Ascending aorta (tissue), 2 donors: Measurements from ENCODE around the gene ARHGAP15. TPM values are rescaled to one million over a fixed set of nuclear protein-coding genes. Genes with fewer than 3 reads are reported as not detected.

Experiments used
- DNase-seq, 2 donors: peaks; one replicate each; pipeline ENCODE4 v3.0.0-alpha.2; 2019; ENCODE audit warnings: low spot score in 2 of 2
- H3K27ac ChIP-seq, 2 donors: fragments of 200-600 bp; sonication (generic); one replicate each; pipeline ENCODE4 v1.5.1; 2016 to 2017; ENCODE audit warnings: mild to moderate bottlenecking in 1 of 2
- H3K27me3 ChIP-seq: fragments of 200-600 bp; sonication (generic); one replicate; pipeline ENCODE4 v1.5.1; 2017
- H3K36me3 ChIP-seq, 2 donors: fragments of 200-600 bp; sonication (generic); one replicate each; pipeline ENCODE4 v1.5.1; 2016
- H3K4me1 ChIP-seq, 2 donors: fragments of 200-600 bp; sonication (generic); one replicate each; pipeline ENCODE4 v1.5.1; 2016 to 2017; ENCODE audit warnings: mild to moderate bottlenecking in 1 of 2
- H3K4me3 ChIP-seq, 2 donors: fragments of 200-600 bp; sonication (generic); one replicate each; pipeline ENCODE4 v1.5.1; 2016 to 2017; ENCODE audit warnings: mild to moderate bottlenecking in 1 of 2
- H3K9me3 ChIP-seq, 2 donors: fragments of 200-600 bp; sonication (generic); one replicate each; pipeline ENCODE4 v1.5.1; 2016
- CTCF ChIP-seq, 3 experiments: fragments of 200-600 bp in 2 of 3; fragments of 450-650 bp in 1 of 3; sonication (generic) in 2 of 3; IDR thresholded peaks; one replicate each; pipeline ENCODE4 v1.5.1; 2016 to 2019; ENCODE audit warnings: antibody characterized with exemption in 3 of 3, mild to moderate bottlenecking in 1 of 3, moderate library complexity in 1 of 3
- intact Hi-C: fragments of 100-400 bp; cut with DNase I; formaldehyde crosslinking; loops from one replicate; pipeline ENCODE4 v1.15.1; 2023
- total RNA-seq: library from RNA; depleted of rRNA; stranded (reverse); fragments of >200 nt; gene quantifications from one replicate; pipeline ENCODE4 v1.1.0, GENCODE V29; 2016

ARHGAP15 gene
- total RNA-seq, 1 donor from 2014 or later, result 1.4 TPM

DNA sequence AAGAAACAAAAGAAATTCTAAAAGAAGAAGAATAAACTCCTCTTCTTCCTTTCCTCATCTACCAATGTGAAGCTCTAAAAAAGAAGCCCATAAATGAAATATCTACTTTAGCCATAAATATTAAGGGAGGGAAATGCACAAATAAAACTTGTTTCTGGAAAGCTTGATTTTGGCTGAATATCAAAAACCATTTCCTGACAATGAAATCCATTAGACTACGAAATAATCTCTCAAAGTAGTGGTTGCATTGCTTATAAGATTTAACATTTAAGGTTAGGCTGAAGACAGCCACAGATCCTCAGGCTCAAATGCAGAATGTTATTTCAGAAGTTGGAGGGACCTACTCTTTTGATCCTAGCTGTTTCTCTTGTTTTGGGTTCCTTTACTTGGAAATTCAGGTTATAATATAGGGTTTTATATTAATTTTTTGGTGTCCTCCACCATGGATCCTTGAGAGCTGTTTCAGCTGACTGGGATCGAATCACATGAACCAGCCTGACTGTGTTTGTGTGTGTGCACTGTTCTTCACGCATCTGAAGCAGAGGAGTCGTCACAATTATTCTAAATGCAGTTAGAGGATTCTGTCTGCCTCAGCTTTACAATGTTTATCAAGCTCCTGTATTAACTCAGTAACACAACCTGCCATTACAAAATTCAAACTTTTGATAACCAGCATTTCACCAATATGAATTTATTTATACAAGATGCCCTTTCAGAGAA, 474.8 kb downstream of the ARHGAP15 start:
- Histone ChIP-seq H3K9me3 (no peaks in the 10 kb centered on the region), H3K4me1 (no peaks in the 10 kb centered on the region), H3K36me3 (no peaks in the 10 kb centered on the region), H3K27me3 (no peaks in the 10 kb centered on the region), H3K4me3 (no peak overlapping the region), H3K27ac (no peak overlapping the region)
- TF ChIP-seq CTCF (IDR thresholded peaks at IDR 0.05), result no peak
- no peak for DNase-seq
- intact Hi-C loops, result no loop called here

DNA sequence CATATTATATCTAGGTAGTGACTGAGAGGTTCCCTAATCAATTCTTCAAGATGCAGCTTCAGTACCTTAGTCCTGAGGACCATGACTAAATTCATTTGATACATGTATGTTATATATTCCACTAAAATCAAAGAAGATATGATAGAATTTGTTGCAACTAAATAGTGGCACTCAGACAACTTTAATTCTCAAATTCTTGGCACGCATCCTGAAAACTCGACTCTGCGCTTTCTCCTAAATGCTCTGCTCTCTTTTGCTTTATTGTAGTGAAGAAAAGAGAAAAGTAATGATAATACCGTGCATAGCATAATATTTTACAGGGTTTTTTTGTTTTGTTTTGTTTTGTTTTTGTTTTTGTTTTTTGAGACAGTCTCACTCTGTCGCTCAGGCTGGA, 475.3 kb downstream of the ARHGAP15 start:
- H3K4me3 ChIP-seq, result no peak overlapping the region
- no peaks in the 10 kb centered on the region for H3K36me3 ChIP-seq
- H3K4me1 ChIP-seq, result no peaks in the 10 kb centered on the region
- no peaks in the 10 kb centered on the region for H3K27me3 ChIP-seq
- no peak overlapping the region for H3K27ac ChIP-seq
- no peak for DNase-seq
- H3K9me3 ChIP-seq, result no peaks in the 10 kb centered on the region
- intact Hi-C loops, result no loop called here
- TF ChIP-seq CTCF (IDR thresholded peaks at IDR 0.05), result no peak

DNA sequence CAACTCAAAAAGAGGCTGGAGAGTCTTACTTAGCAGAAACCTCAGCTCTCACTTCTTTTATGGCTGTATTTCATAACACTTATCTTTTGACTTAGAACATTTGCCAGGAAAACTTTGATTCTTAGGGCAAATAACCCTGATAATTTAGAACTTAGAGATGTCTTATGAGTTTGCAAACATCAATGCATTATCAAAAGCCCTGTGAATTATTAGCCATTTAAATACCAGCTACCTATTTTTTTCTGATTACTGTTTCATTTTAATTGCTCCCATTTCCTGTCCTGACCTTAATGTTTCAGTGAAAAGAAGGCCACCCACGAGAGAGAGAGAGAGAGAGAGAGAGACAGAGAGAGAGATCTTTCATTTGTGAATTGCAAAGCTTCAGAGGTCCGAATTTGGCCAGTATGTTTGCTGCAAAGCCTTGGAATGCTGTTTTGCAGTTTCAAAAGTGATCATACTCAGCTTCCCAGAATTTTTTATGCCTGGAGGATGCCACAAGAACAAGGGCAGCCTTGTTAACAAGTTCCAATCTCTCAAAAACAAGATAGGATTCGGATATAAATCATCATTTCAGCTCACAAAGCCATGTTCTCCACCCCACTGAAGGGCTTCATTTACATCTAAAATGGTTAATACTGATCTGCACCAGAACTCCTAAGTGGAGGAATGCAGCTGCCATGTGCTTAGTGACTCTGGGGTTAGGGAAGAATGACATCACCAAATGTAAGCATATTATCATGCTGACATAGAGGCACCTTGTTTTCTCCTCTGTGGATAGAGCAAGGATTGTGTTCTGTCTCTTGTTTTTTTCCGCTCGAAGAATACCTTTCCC, 478.2 kb downstream of the ARHGAP15 start:
- Histone ChIP-seq H3K4me1 (no peaks in the 10 kb centered on the region), H3K36me3 (no peaks in the 10 kb centered on the region), H3K27ac (no peak overlapping the region), H3K4me3 (no peak overlapping the region), H3K9me3 (no peaks in the 10 kb centered on the region), H3K27me3 (no peaks in the 10 kb centered on the region)
- intact Hi-C loops, result no loop called here
- no peak for TF ChIP-seq CTCF (IDR thresholded peaks at IDR 0.05)
- DNase-seq, result no peak

- H3K27ac ChIP-seq, result no peak overlapping the region
These were observed 478.8 kb downstream of the ARHGAP15 start for GRCh38 chr2:143608063-143608423.

DNA sequence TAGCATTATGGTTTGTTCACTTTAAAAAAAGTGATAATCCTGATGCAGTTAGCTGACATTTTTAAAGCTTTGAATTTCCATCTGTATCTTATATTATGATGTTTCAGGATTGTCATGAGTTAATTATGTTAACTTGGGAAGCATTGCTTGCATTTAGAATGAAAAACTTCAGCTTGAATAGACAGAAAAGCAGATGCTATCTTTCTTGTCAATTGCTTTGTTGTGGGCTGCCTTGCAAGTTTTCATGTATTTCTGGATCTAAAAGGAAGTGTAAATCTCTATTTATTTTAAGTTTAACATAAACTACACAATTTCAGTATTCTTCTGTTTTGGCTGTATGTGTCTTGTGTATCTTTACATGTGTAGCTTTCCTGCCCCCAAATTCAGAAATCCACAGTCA, 479.5 kb downstream of the ARHGAP15 start:
- no peak for TF ChIP-seq CTCF (IDR thresholded peaks at IDR 0.05)
- Histone ChIP-seq H3K27ac (no peak overlapping the region), H3K4me3 (no peak overlapping the region), H3K9me3 (no peaks in the 10 kb centered on the region), H3K27me3 (no peaks in the 10 kb centered on the region), H3K36me3 (no peaks in the 10 kb centered on the region), H3K4me1 (no peaks in the 10 kb centered on the region)
- intact Hi-C loops, result no loop called here
- DNase-seq, result no peak

More at GRCh38 chr2:143608063-143608423, 478.8 kb downstream of the ARHGAP15 start:
- no peaks in the 10 kb centered on the region for H3K27me3 ChIP-seq
- H3K4me1 ChIP-seq, result no peaks in the 10 kb centered on the region
- intact Hi-C loops, result no loop called here
- no peaks in the 10 kb centered on the region for H3K36me3 ChIP-seq
- no peak for TF ChIP-seq CTCF (IDR thresholded peaks at IDR 0.05)
- H3K9me3 ChIP-seq, result no peaks in the 10 kb centered on the region
- no peak overlapping the region for H3K4me3 ChIP-seq
- DNase-seq, result no peak
